OCI-LY7 (cell line): Measurements from ENCODE around the gene PSD2. TPM values are rescaled to one million over a fixed set of nuclear protein-coding genes. Genes with fewer than 3 reads are reported as not detected.

Experiments
- BruUV-seq: library from RNA; stranded (reverse); fragments of 400-500 nt; replicated peaks from 2 replicates; lab custom pipeline; 2021; lab: Mats Ljungman, UMichigan
- CTCF ChIA-PET: fragments of 300-600 bp; sonication (Branson Sonifier 250); formaldehyde crosslinking; loops from one replicate; lab custom pipeline; 2022; ENCODE audit warnings: antibody characterized with exemption; ENCODE audit not compliant: unreplicated experiment; lab: Charles Lee
- POLR2A ChIA-PET: fragments of 300-600 bp; sonication (Branson Sonifier 250); formaldehyde crosslinking; loops from one replicate; lab custom pipeline; 2022; ENCODE audit warnings: antibody characterized with exemption; lab: Charles Lee
- DNase-seq: peaks from one replicate; pipeline ENCODE4 v3.0.0-alpha.2; 2015; ENCODE audit warnings: low spot score
- H2AFZ ChIP-seq: fragments of 200-600 bp; sonication (generic), shearing (Covaris generic); 2 replicates; pipeline ENCODE4 v1.6.1; 2014; ENCODE audit warnings: mild to moderate bottlenecking, antibody characterized with exemption, low read length, moderate library complexity
- H3K27ac ChIP-seq: fragments of 200-600 bp; sonication (generic); 2 replicates; pipeline ENCODE4 v1.5.1; 2014; ENCODE audit warnings: mixed run types, low read depth, mild to moderate bottlenecking, moderate library complexity, low read length, inconsistent platforms; ENCODE audit not compliant: poor library complexity, severe bottlenecking
- H3K36me3 ChIP-seq: fragments of 200-600 bp; sonication (generic); 2 replicates; pipeline ENCODE4 v1.6.1; 2014; ENCODE audit warnings: mild to moderate bottlenecking, antibody characterized with exemption, low read length, moderate library complexity, mixed read lengths; ENCODE audit not compliant: insufficient read depth
- H3K4me1 ChIP-seq: fragments of 200-600 bp; sonication (generic); 2 replicates; pipeline ENCODE4 v1.5.1; 2014; ENCODE audit warnings: mild to moderate bottlenecking, low read length; ENCODE audit not compliant: insufficient read depth, poor library complexity, severe bottlenecking
- H3K4me2 ChIP-seq: fragments of 200-600 bp; sonication (generic); 2 replicates; pipeline ENCODE4 v1.6.1; 2014; ENCODE audit warnings: mild to moderate bottlenecking, low read length
- H3K4me3 ChIP-seq: fragments of 200-600 bp; sonication (generic); 2 replicates; pipeline ENCODE4 v1.5.1; 2014; ENCODE audit warnings: mild to moderate bottlenecking, low read depth, low read length; ENCODE audit not compliant: poor library complexity, severe bottlenecking
- H3K79me2 ChIP-seq: fragments of 200-600 bp; sonication (generic); 2 replicates; pipeline ENCODE4 v1.6.1; 2016; ENCODE audit warnings: low read depth, mild to moderate bottlenecking, low read length, moderate library complexity, mixed read lengths; ENCODE audit not compliant: insufficient read depth
- H3K9me2 ChIP-seq: fragments of 200-600 bp; sonication (generic); 2 replicates; pipeline ENCODE4 v1.6.1; 2016; ENCODE audit warnings: mild to moderate bottlenecking, low read length, mixed read lengths; ENCODE audit not compliant: insufficient read depth
- H3K9me3 ChIP-seq: fragments of 200-600 bp; sonication (generic); 2 replicates; pipeline ENCODE4 v1.6.1; 2014; ENCODE audit warnings: mild to moderate bottlenecking, mixed run types, low read length, mixed read lengths
- H4K20me1 ChIP-seq: fragments of 200-600 bp; sonication (generic); 2 replicates; pipeline ENCODE4 v1.6.1; 2014; ENCODE audit warnings: mild to moderate bottlenecking, antibody characterized with exemption, low read length, moderate library complexity, mixed read lengths; ENCODE audit not compliant: insufficient read depth
- EZH2phosphoT487 ChIP-seq: fragments of 200-600 bp; sonication (generic); IDR thresholded peaks from 2 replicates; pipeline ENCODE4 v1.6.1; 2018; ENCODE audit warnings: low read depth, borderline replicate concordance, mild to moderate bottlenecking, mixed run types, antibody characterized with exemption, low read length, moderate library complexity, mixed read lengths
- intact Hi-C: fragments of 100-400 bp; cut with micrococcal nuclease; formaldehyde crosslinking; loops from one replicate; pipeline ENCODE4 v1.10.0; 2022; ENCODE audit not compliant: unreplicated experiment
- total RNA-seq, 2 experiments: library from RNA; depleted of rRNA in 1 of 2; stranded (reverse); fragments of >200 nt in 1 of 2; shearing (Covaris generic) in 1 of 2; gene quantifications; 2 replicates each; pipeline ENCODE4 v1.2.3, GENCODE V29; 2014 to 2022
- TF ChIP-seq, protein P1 (sequence below): fragments of 200-600 bp; sonication (generic); conservative IDR thresholded peaks from 2 replicates; pipeline ENCODE4 v1.5.1; 2014; ENCODE audit warnings: mild to moderate bottlenecking, antibody characterized with exemption, low read length, moderate library complexity, mixed read lengths

PSD2 gene
- total RNA-seq, 2 experiments from 2014 or later: 0.11 to 0.13 TPM

DNA sequence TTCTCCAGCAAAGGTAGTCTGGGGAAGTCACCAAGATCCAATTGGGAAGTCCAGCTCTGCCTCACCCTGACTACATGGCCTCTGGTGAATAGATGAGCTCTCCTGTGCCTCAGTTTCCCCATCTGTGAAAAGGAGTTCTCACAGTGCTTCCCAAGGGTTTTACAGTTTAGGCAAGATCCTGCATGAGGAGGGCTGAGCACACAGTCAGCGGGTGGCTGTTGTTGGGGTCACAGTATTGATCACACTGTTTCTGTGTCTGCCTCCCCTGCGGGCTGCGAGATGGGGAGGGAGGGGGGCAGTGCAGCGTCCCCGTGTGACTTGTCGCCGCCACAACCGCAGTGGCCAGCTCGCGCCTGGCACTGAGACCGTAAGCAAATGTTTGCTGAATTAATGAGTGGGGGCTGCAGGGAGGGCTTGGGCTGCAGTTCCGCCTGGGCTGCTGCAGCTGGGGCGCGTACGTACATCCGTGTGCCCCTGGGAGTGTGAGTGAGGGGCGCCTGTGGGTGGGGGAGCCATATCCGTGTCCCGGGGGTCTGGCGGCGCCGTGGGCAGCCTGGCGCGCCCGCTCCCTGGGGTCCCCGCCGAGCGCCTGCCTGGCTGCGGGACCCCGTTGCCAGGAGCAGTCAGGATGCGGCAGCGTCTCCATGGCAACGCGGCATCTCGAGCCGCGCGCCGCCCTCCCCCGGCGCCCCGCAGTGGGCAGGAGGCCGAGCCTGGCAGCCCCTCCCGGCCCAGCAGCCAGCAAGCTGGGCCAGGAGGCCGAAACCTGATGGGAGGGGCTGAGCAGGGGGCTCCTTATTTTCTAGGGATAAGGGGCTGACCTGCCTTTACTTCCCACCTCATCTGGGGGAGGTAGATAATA, 31.4 kb upstream of the PSD2 start:
- Histone ChIP-seq H4K20me1 (no peaks in the 10 kb centered on the region), H3K9me2 (no peaks in the 10 kb centered on the region), H3K36me3 (no peaks in the 10 kb centered on the region), H3K27ac (no peak overlapping the region), H3K9me3 (no peaks in the 10 kb centered on the region), H3K4me3 (peak overlapping the region; percentile 36), H3K79me2 (no peaks in the 10 kb centered on the region), H3K4me2 (peak overlapping the region; percentile 59), H2AFZ (no peak overlapping the region), H3K4me1 (peaks cover 35% of the 10 kb centered on the region)
- TF ChIP-seq EZH2phosphoT487: 0 out of 2 replicates have a peak, but pooled peaks have one; percentile 57
- TF ChIP-seq, protein P1, sequence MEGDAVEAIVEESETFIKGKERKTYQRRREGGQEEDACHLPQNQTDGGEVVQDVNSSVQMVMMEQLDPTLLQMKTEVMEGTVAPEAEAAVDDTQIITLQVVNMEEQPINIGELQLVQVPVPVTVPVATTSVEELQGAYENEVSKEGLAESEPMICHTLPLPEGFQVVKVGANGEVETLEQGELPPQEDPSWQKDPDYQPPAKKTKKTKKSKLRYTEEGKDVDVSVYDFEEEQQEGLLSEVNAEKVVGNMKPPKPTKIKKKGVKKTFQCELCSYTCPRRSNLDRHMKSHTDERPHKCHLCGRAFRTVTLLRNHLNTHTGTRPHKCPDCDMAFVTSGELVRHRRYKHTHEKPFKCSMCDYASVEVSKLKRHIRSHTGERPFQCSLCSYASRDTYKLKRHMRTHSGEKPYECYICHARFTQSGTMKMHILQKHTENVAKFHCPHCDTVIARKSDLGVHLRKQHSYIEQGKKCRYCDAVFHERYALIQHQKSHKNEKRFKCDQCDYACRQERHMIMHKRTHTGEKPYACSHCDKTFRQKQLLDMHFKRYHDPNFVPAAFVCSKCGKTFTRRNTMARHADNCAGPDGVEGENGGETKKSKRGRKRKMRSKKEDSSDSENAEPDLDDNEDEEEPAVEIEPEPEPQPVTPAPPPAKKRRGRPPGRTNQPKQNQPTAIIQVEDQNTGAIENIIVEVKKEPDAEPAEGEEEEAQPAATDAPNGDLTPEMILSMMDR: no peak
- POLR2A ChIA-PET: no interaction called here
- intact Hi-C loops: no loop called here
- peak; percentile 57 for DNase-seq
- CTCF ChIA-PET: interaction anchor here (0.9 kb wide), 1 partner anchor 130 kb away, joined by 3 read pairs; no protein-coding TSS in a partner anchor
- BruUV-seq: no TSS peak

DNA sequence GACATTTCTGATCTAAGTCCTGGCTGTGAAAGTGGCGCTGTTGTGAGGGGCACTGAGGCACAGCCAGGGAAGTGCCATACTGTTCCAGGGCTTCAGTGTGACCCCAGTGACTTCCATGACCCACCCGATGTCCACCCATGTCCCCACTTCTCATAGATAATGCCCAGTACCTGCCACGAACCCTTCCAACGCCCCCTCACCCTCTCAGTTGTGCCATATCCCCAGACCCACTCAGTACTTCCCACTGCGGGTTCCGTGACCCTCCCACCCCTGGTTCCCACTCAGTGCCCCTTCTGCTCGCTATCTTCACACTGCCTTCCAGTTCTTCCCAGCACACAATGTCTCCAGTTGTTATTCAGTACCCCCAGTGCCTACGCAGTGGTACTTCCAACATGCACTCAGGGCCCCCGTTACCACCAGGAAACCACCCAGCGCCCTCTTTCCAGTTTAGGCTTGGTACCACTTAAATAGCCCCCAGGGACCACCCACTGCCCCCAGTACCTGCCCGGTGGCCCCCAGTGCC, 30.7 kb upstream of the PSD2 start:
- Histone ChIP-seq H3K79me2 (no peaks in the 10 kb centered on the region), H3K9me2 (no peaks in the 10 kb centered on the region), H4K20me1 (no peaks in the 10 kb centered on the region), H3K4me1 (peaks cover 27% of the 10 kb centered on the region), H2AFZ (no peak overlapping the region; the same call in 1 of the 2 replicates), H3K4me3 (peak overlapping the region; percentile 69), H3K36me3 (no peaks in the 10 kb centered on the region), H3K27ac (no peak overlapping the region), H3K4me2 (peak overlapping the region; percentile 72), H3K9me3 (no peaks in the 10 kb centered on the region)
- DNase-seq: no peak
- intact Hi-C loops: loop anchor here (1.0 to 5.0 kb wide), 4 partner anchors 75 to 343 kb away; no protein-coding TSS in a partner anchor
- no TSS peak for BruUV-seq
- ChIA-PET CTCF (interaction anchor here (0.6 to 1.2 kb wide), 6 partner anchors 10 to 131 kb away, joined by 3 to 6 read pairs (median 4); no protein-coding TSS in a partner anchor), POLR2A (no interaction called here)
- TF ChIP-seq, protein P1: no peak
- TF ChIP-seq EZH2phosphoT487: no peak
